Muscle of arm (tissue), 12 donors: ENCODE results near the gene PRDM11. TPM values are rescaled to one million over a fixed set of nuclear protein-coding genes. Genes with fewer than 3 reads are reported as not detected.

Experiments used
- DNase-seq: peaks from one replicate; pipeline ENCODE4 v3.0.0-alpha.2; 2013
- polyA plus RNA-seq, 12 donors: library from polyadenylated mRNA; unstranded; fragments of 120-200 nt; gene quantifications; one replicate each; pipeline ENCODE4 v1.2.1, GENCODE V29; 2013; ENCODE audit not compliant: insufficient read length in 12 of 12

PRDM11 gene
- polyA plus RNA-seq, 12 donors: 15.7 to 35.3 (median 22.1) TPM; not detected in 1

GRCh38 chr11:45209000-45209879, 62.8 kb downstream of the PRDM11 start:
- peak; percentile 60 for DNase-seq

GRCh38 chr11:45209891-45210699, 63.7 kb downstream of the PRDM11 start:
- peak; percentile 96 for DNase-seq

DNA sequence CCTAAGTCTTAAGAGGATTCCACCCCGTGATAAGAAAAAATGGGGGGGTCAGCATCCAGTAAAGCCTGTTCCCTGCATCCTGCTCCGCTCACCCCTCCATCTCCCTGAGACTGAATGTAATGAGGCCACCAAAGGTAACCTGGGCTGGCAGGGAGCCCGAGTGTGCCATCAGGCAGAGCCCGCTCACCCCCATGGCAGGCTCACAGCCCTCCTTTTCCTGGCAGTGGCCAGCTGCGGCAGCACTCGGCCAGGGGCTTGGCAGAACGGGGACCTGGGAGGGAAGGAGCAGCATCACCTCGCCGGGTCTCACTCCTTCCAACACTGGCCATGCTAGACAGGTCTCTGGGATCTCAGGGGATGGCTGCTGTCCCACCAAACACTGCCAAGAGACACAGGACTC, 64.4 kb downstream of the PRDM11 start:
- no peak for DNase-seq

DNA sequence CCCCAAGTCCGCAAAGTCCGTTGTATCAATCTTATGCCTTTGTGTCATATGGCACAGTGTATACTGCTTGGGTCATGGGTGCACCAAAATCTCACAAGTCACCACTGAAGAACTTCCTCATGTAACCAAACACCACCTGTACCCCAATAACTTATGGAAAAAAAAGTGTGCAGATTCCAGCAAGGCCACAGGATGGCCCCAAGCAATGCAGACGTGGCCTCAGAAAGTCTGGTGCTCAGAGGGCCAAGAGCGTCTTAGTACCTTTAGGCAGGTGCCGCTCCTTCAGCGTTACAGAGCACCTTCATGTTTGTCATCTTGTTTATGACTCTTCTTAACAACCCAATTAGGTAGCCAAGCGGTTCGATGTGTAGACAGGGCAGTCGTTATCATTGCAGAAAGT, 65.3 kb downstream of the PRDM11 start:
- DNase-seq: no peak

DNA sequence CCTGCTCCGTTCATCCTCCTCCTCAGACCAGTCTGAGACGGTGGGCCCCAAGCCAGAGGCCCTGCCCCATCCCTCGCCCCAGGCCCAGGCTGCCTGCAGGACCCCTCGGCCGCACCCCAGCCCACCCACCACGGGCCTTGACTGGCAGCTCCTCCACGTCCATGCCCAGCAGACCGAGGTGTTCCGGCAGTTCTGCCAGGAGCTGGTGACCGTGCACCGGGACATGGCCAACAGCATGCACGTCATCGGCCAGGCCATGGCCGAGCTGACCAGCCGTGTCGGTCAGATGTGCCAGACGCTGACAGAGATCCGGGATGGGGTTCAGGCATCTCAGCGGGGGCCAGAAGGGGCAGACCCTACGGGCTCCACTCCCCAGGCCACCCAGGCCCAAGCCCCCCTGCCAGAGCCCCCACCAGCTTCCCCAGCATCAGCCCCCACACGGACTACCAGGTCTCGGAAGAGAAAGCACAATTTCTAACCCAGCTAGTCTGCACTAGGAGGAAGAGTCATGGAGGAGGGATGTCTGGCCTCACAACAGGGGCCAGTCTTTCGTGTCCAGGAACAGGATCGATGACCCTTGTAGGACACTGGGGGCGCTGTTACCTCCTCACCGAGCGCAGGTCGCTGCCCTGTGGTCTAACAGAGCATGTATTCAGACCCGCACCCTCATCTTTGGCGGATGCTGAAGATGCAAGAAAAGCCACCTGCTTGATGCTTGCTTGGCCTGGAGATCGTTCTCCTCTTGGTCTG, 66.3 kb downstream of the PRDM11 start:
- DNase-seq: no peak

DNA sequence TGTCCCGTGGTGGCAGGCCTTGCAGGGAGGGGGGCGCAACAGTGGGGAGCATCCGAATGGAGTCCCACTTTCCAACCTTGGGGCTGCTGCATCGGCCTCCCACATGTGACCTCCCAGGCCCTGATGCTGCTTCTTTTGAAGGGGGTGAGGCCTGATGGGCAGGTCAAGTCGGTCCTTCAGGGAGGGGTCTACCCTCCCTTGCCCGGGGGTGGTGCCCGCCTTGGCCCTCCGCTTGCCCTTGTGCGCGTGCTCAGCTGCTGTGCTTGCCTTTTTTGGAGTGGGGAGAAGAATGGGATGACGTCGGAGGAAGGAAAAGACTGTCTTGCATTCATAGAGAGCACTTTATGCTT, 66.9 kb downstream of the PRDM11 start:
- DNase-seq: no peak

- no peak for DNase-seq
Observed at GRCh38 chr11:45213717-45214116, 67.3 kb downstream of the PRDM11 start.

- no peak for DNase-seq
Observed at GRCh38 chr11:45215098-45215865, 68.8 kb downstream of the PRDM11 start.

DNA sequence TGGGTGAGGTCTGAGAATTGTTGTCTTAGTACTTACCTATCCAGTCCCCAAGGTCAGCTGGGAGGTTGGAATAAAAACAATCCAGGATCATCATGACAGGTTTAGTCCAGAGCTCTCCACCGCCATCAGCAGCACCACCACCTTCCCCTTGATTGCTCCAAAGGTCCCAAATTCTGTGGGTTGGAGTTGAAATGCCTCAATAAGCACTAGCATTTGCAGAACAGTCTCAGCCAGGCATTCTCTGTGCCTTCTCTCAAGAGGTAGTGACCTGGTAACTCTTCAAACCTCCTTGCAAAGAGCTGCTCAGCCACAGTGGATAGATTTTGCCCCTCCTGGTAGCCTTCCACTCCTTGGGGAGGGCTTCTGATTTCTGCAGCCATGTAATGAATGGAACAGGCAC, 69.6 kb downstream of the PRDM11 start:
- no peak for DNase-seq

GRCh38 chr11:45216901-45217300, 70.5 kb downstream of the PRDM11 start:
- DNase-seq: no peak

DNA sequence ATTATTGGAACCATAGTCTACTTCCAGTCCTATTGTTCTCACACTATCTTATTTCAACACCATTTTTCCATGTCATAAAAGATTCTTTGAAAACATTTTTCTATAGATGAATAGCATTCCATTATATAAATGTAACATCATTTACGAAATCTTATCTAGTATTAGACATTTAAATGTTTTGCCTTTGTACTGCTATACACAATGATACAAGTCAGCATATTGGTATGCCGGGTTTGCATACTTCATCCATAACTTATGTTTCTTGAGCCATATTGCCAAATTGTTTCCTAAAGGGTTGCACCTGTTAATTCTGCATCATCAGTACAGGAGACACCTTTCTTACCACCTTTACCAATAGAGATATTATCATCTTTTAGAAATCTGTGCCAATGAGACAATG, 71.6 kb downstream of the PRDM11 start:
- DNase-seq: no peak

DNA sequence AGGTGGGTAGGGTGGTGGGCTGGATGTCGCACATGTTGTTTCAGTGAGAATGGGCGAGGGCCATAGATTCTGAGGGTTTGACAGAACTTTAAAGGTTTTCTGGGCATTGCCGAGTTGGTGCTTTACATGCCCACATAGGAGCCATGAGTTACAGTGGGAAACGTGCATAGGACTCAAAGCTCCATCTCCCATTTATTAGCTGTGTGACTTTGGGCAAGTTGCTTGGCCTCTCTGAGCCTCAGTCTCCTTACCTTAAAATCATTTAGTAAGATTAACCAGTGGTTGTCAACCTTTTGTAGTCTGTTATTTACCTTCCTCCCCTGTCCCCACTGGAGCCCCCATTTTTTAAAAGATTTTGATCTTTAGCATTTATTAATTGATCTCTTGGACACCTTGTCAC, 72.3 kb downstream of the PRDM11 start:
- no peak for DNase-seq

- DNase-seq: no peak
Observed at GRCh38 chr11:45219411-45219810, 73.0 kb downstream of the PRDM11 start.

DNA sequence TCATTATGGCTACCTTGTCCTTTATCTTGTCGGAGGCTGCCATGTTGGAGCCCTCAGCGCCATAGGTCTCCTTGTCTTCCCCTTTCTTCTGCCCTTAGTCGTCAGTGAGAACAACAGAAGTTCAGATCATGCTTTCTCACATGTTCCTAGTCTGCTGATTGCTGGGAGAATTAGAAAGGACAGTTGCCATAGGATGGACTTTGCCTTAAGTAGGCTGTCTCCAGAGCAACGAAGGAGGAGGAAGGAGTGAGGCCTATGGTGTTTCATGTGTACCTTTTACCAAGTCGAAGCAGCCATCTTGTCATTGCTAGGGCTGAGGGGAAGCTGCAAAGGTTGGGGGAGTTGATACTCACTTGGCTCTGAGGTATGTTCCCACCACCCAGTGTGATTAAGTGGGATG, 77.1 kb downstream of the PRDM11 start:
- no peak for DNase-seq

- DNase-seq: no peak
Observed at GRCh38 chr11:45224766-45225165, 78.3 kb downstream of the PRDM11 start.

DNA sequence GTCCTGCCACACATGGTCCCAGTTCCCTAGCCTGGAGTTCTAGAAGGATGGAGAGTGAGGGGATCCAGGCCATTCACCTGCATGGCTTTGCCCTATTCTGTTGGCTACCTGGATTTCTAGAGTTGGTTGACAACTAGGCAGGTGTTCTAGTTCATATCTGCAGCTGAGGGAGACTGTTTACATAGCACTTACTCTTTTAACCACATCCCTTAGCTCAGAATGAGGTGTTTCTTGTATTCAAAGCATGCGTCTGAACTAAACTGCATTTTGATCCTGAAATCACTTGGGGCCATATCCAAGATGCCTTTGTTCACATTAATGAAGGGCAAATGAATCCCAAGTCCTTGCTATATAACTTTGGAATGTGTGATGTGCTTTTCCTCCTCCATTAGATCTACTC, 78.8 kb downstream of the PRDM11 start:
- no peak for DNase-seq

- no peak for DNase-seq
Observed at GRCh38 chr11:45225961-45226871, 79.8 kb downstream of the PRDM11 start.

DNA sequence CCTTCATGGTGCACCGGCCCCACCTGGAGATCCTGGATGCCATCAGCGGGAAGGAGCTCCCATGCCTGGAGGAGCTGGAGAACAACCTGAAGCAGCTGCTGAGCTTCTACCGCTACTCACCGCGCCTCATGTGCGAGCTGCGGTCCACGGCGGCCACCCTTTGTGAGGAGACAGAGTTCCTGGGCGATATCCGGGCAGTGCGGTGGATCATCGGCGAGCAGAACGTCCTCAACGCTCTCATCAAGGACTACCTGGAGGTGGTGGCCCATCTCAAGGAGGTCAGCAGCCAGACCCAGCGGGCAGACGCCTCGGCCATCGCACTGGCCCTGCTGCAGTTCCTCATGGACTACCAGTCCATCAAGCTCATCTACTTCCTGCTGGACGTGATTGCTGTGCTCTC, 80.5 kb downstream of the PRDM11 start:
- no peak for DNase-seq

- DNase-seq: no peak
Observed at GRCh38 chr11:45227836-45228235, 81.4 kb downstream of the PRDM11 start.

DNA sequence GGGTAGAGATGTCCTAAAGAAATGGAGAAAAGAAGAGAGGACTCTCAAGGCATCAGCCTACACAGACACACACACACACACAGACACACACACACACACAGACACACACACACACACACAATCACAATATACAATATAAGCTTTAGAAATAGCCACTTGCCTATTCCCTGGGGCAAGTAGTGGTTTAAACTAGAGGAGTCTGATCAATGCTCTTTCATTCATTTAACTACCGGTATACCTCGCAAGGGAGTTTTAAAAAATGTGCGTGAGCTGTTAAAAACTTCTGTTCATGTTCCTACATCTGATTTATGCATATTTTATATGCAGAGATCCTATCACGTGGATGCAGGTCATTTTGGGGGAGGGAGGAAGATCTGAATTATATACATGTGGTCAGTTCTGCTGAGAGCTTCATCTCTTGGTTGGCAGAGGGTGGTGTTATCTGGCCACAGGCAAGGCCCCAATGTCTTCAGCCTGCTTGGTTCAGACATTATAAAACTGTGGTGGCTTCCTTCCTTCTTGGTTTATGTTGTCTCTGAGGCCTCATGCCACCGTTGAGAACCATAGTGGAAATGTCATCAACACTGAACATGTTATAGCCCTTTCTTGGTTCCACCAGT, 83.1 kb downstream of the PRDM11 start:
- DNase-seq: no peak
